Measurements from ENCODE around the gene PTPRM.

DNA sequence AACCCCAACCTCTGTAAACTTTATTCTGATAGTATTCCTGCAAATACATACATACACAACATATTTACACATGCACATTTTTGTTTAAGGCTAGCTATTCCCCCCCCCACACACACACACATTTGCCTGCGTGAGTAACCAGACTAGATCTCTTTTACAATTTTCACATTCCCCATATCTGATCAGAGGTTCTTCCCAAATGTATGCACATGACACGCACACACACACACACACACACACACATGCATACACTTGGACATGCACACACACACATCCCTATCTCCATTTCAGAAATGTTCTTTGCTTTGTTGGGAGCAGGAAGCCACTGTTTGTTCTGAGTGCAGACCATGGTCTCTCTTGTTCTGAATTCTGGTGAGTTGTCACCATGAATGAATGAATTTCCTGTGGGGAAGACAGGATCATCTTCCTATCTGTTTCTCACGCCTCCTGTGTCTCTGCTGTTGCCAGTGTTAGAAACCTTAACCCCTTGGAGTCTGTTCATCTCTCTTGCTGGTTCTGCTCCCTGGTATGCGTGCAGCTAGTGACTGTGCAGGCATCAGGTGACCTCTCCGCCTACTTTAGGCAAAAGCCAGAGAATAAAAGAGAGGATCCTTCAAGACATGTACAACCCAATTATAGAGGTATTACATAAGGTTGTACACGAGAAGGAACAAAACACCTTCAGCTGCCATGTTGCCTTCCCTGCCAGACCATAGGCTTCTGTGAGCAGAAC lies 791.1 kb downstream of the PTPRM start:
- no peak for TF ChIP-seq FOS (IDR thresholded peaks at IDR 0.05; ENCODE audit: borderline replicate concordance, insufficient read depth, low read length)
- no peak for TF ChIP-seq CTCF (IDR thresholded peaks at IDR 0.05; ENCODE audit: extremely low read depth in 1 of 2, insufficient read depth in 1 of 2, low read depth in 1 of 2, low read length in 2 of 2)

All from endothelial cell of umbilical vein (primary cell).